Fibroblast of lung (primary cell): Measurements from ENCODE around the gene THAP2. TPM values are rescaled to one million over a fixed set of nuclear protein-coding genes. Genes with fewer than 3 reads are reported as not detected.
"Not testable (repeated sequence)": the region's sequence is repeated elsewhere in the genome, so short reads cannot be mapped to it uniquely, and the experiment has no call there.

Source experiments
- DNase-seq, 2 donors: peaks; one replicate each; pipeline versions ENCODE4 v3.0.0 to v3.0.0-alpha.2; 2010; ENCODE audit warnings: low read depth in 2 of 2
- H2AFZ ChIP-seq: 2 replicates; pipeline ENCODE4 v1.5.1; 2012; ENCODE audit warnings: low read length, control low read depth, inconsistent platforms
- H3K27ac ChIP-seq: 2 replicates; pipeline ENCODE4 v1.5.1; 2011; ENCODE audit warnings: low read length, control low read depth; ENCODE audit not compliant: insufficient read depth
- H3K27me3 ChIP-seq: 2 replicates; pipeline ENCODE4 v1.5.1; 2011; ENCODE audit warnings: mild to moderate bottlenecking, low read length; ENCODE audit not compliant: control insufficient read depth, insufficient read depth
- H3K36me3 ChIP-seq: 2 replicates; pipeline ENCODE4 v1.5.1; 2011; ENCODE audit warnings: low read length; ENCODE audit not compliant: control insufficient read depth, insufficient read depth
- H3K4me1 ChIP-seq: 2 replicates; pipeline ENCODE4 v1.5.1; 2011; ENCODE audit warnings: low read length; ENCODE audit not compliant: control insufficient read depth, insufficient read depth; ENCODE audit errors: extremely low read depth
- H3K4me2 ChIP-seq: 2 replicates; pipeline ENCODE4 v1.5.1; 2011; ENCODE audit warnings: low read length, control low read depth; ENCODE audit not compliant: insufficient read depth; ENCODE audit errors: extremely low read depth
- H3K4me3 ChIP-seq, 4 experiments: fragments of 200-600 bp in 1 of 4; sonication (generic) in 1 of 4; replicated peaks in 1 of 4; 2 replicates each; pipeline ENCODE4 v1.5.1; 2011 to 2016; ENCODE audit warnings: low read length in 4 of 4, low read depth in 3 of 4, mild to moderate bottlenecking in 3 of 4, control low read depth in 2 of 4, inconsistent platforms in 1 of 4, mixed read lengths in 1 of 4; ENCODE audit not compliant: insufficient read depth in 1 of 4; ENCODE audit errors: control extremely low read depth in 1 of 4
- H3K79me2 ChIP-seq: 2 replicates; pipeline ENCODE4 v1.5.1; 2012; ENCODE audit warnings: mild to moderate bottlenecking, low read length, inconsistent platforms; ENCODE audit not compliant: control insufficient read depth, insufficient read depth
- H3K9ac ChIP-seq: 2 replicates; pipeline ENCODE4 v1.5.1; 2011; ENCODE audit warnings: mild to moderate bottlenecking, low read length, control low read depth; ENCODE audit not compliant: insufficient read depth
- H3K9me3 ChIP-seq: 2 replicates; pipeline ENCODE4 v1.5.1; 2012; ENCODE audit warnings: low read depth, low read length; ENCODE audit not compliant: control insufficient read depth, insufficient read depth
- H4K20me1 ChIP-seq: 2 replicates; pipeline ENCODE4 v1.5.1; 2011; ENCODE audit warnings: low read length; ENCODE audit not compliant: control insufficient read depth, insufficient read depth; ENCODE audit errors: extremely low read depth
- CTCF ChIP-seq, 2 donors: IDR thresholded peaks in 1 of 2; conservative IDR thresholded peaks in 1 of 2; 1 replicate in 1 of 2; 2 replicates in 1 of 2; pipeline ENCODE4 v1.5.1; 2011 to 2012; ENCODE audit warnings: low read length in 2 of 2, control low read depth in 1 of 2, inconsistent platforms in 1 of 2, low read depth in 1 of 2, mild to moderate bottlenecking in 1 of 2
- EZH2 ChIP-seq: IDR thresholded peaks from 2 replicates; pipeline ENCODE4 v1.5.1; 2012; ENCODE audit warnings: low read length, control low read depth, mild to moderate bottlenecking; ENCODE audit errors: missing control alignments
- polyA plus RNA-seq, 2 donors: library from polyadenylated mRNA; depleted of rRNA in 1 of 2; stranded (reverse) in 1 of 2; unstranded in 1 of 2; fragments of >200 nt; gene quantifications; 2 replicates each; pipeline ENCODE4 v1.2.1, GENCODE V29; 2011 to 2012; ENCODE audit warnings: missing spikeins in 1 of 2
- total RNA-seq: library from RNA; depleted of rRNA; stranded (reverse); fragments of >200 nt; gene quantifications from 2 replicates; pipeline ENCODE4 v1.2.1, GENCODE V29; 2014

Gene THAP2
- total and polyA plus RNA-seq, 2 donors (not counting 1 experiment from before 2014, with no cell fraction given): 1.5 to 6.9 TPM

GRCh38 chr12:71688961-71689570, 25.0 kb downstream of the THAP2 start:
- H3K4me1 ChIP-seq: no peaks in the 10 kb centered on the region
- no peak for TF ChIP-seq EZH2
- no peak for TF ChIP-seq CTCF (conservative IDR thresholded peaks at IDR 0.05 in 1 of 2, IDR thresholded peaks at IDR 0.05 in 1 of 2; ENCODE audit: low read depth in 1 of 2, low read length in 2 of 2)
- no peaks in the 10 kb centered on the region for H3K79me2 ChIP-seq

GRCh38 chr12:71691504-71692129, 27.5 kb downstream of the THAP2 start:
- no peak overlapping the region for H3K9ac ChIP-seq
- no peak overlapping the region for H3K27ac ChIP-seq
- H3K4me1 ChIP-seq: no peaks in the 10 kb centered on the region
- TF ChIP-seq EZH2 (no peak), CTCF (conservative IDR thresholded peaks at IDR 0.05 in 1 of 2, IDR thresholded peaks at IDR 0.05 in 1 of 2; ENCODE audit: low read depth in 1 of 2, low read length in 2 of 2) (no peak)
- no peaks in the 10 kb centered on the region for H3K36me3 ChIP-seq
- no peak overlapping the region for H3K4me3 ChIP-seq
- H4K20me1 ChIP-seq: no peaks in the 10 kb centered on the region
- DNase-seq: no peak
- no peak overlapping the region for H3K4me2 ChIP-seq
- no peaks in the 10 kb centered on the region for H3K9me3 ChIP-seq
- H3K27me3 ChIP-seq: no peaks in the 10 kb centered on the region
- no peaks in the 10 kb centered on the region for H3K79me2 ChIP-seq
- H2AFZ ChIP-seq: no peak overlapping the region

More at GRCh38 chr12:71688961-71689570, 25.0 kb downstream of the THAP2 start:
- Histone ChIP-seq H3K4me2 (peak overlapping the region; percentile 32), H3K4me3 (peak overlapping the region in 1 of 4 experiments; percentile 8), H4K20me1 (no peaks in the 10 kb centered on the region), H3K9me3 (no peaks in the 10 kb centered on the region), H2AFZ (no peak overlapping the region), H3K27me3 (no peaks in the 10 kb centered on the region), H3K27ac (no peak overlapping the region), H3K36me3 (no peaks in the 10 kb centered on the region), H3K9ac (no peak overlapping the region)
- DNase-seq: peak in 1 of 2 donors; percentile 22

- Histone ChIP-seq H3K9me3 (no peaks in the 10 kb centered on the region), H3K27me3 (no peaks in the 10 kb centered on the region), H3K79me2 (no peaks in the 10 kb centered on the region), H2AFZ (no peak overlapping the region), H3K4me2 (no peak overlapping the region), H3K9ac (no peak overlapping the region), H3K36me3 (no peaks in the 10 kb centered on the region), H3K4me3 (no peak overlapping the region), H3K27ac (no peak overlapping the region), H4K20me1 (no peaks in the 10 kb centered on the region), H3K4me1 (no peaks in the 10 kb centered on the region)
- TF ChIP-seq EZH2 (no peak), CTCF (conservative IDR thresholded peaks at IDR 0.05 in 1 of 2, IDR thresholded peaks at IDR 0.05 in 1 of 2; ENCODE audit: low read depth in 1 of 2, low read length in 2 of 2) (no peak)
- DNase-seq: no peak
Observed at GRCh38 chr12:71693126-71693525, 29.0 kb downstream of the THAP2 start.

- not testable (repeated sequence) for H2AFZ ChIP-seq, H3K4me2 ChIP-seq, H3K9me3 ChIP-seq, H3K36me3 ChIP-seq, H3K4me3 ChIP-seq, H3K4me1 ChIP-seq, H4K20me1 ChIP-seq, H3K79me2 ChIP-seq, H3K9ac ChIP-seq, H3K27me3 ChIP-seq, H3K27ac ChIP-seq, DNase-seq
Observed at GRCh38 chr12:71693651-71694050, 29.6 kb downstream of the THAP2 start.
